Testis (tissue), 3 donors: ENCODE measurements around the gene RNH1. TPM values are rescaled to one million over a fixed set of nuclear protein-coding genes. Genes with fewer than 3 reads are reported as not detected.

ENCODE experiments used
- DNase-seq: peaks from one replicate; pipeline ENCODE4 v3.0.0-alpha.2; 2019
- H3K27ac ChIP-seq, 2 donors: fragments of 200-600 bp; sonication (generic); one replicate each; pipeline ENCODE4 v1.5.1; 2019
- H3K27me3 ChIP-seq: fragments of 200-600 bp; sonication (generic); one replicate; pipeline ENCODE4 v1.5.1; 2019
- H3K36me3 ChIP-seq: fragments of 200-600 bp; sonication (generic); one replicate; pipeline ENCODE4 v1.5.1; 2017; ENCODE audit warnings: low read depth; ENCODE audit errors: missing control alignments
- H3K4me1 ChIP-seq: fragments of 200-600 bp; sonication (generic); one replicate; pipeline ENCODE4 v1.5.1; 2019
- H3K4me3 ChIP-seq, 2 donors: fragments of 200-600 bp; sonication (generic); one replicate each; pipeline ENCODE4 v1.5.1; 2017 to 2019
- H3K9me3 ChIP-seq: fragments of 200-600 bp; sonication (generic); one replicate; pipeline ENCODE4 v1.5.1; 2017
- POLR2A ChIP-seq: fragments of 450-650 bp; IDR thresholded peaks from one replicate; pipeline ENCODE4 v1.6.1; 2017; ENCODE audit warnings: antibody characterized with exemption, mild to moderate bottlenecking, moderate library complexity
- WGBS, 2 donors: methylation state at CpG; one replicate each; pipeline ENCODE4 v1.1.5; 2018; 5-methylcytosine and 5-hydroxymethylcytosine counted together
- intact Hi-C: fragments of 100-400 bp; cut with DNase I; formaldehyde crosslinking; loops from one replicate; pipeline ENCODE4 v1.15.1; 2023; ENCODE audit warnings: low total_unique reads
- polyA plus RNA-seq: library from polyadenylated mRNA; stranded (reverse); fragments of 350-450 nt; fragmentation: Illumina TruSeq; extraction: RNeasy Lipid Tissue Mini Kit (QIAGEN cat#74804); gene quantifications from one replicate; pipeline ENCODE4 v1.2.3, GENCODE V29; 2014; ENCODE audit warnings: low read depth, low replicate concordance; ENCODE audit not compliant: insufficient read depth
- total RNA-seq, 2 donors: library from RNA; depleted of rRNA; stranded (reverse); fragments of >200 nt; gene quantifications; one replicate each; pipeline ENCODE4 v1.2.3, GENCODE V29; 2016
- TF ChIP-seq, protein P1 (sequence below), 3 experiments: fragments of 450-650 bp in 2 of 3; fragments of 200-600 bp in 1 of 3; sonication (generic) in 1 of 3; IDR thresholded peaks; one replicate each; pipeline ENCODE4 v1.5.1; 2016 to 2019; ENCODE audit warnings: antibody characterized with exemption in 3 of 3, mild to moderate bottlenecking in 2 of 3, moderate library complexity in 1 of 3

RNH1 gene
- total and polyA plus RNA-seq, 3 donors from 2014 or later: 210 to 264 (median 211) TPM

DNA sequence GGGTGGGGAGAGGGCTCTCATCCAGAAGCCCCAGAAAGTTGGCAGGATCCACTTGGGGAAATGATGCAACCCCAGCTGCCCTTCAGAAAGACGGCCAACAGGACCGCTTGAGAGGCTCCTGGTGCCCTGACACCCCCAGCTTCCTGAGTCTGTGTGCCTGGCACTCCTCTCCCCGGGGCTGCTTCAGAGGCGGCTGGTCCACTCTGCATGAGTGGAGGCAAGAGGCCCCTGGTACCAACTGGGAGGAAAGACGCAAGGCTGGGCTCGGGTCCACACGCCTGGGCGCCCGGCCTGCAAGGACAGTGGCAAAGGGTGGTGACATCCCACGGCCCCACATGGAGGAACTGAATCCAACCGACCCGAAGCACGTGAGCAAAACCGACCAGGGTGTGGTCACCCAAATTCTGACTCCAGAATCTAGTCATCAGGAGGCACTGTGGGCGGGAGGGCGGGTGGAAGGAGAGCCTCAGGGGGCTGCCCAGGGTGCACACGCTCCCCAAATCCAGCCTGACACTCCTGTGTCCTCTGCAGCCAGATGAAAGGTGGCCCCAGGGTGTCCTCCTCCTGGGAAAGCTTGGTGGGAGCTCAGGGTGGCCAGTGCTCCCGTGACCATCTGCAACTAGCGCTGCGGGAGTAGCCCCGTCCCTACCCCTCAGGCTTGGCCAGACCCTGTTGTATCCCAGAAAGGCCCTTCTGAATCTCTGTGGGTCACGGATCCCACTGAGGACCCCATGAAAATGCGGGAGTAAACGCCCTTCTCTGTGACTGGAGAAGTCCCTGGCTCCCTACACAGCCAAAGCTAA, 3.7 kb downstream of the RNH1 start:
- Histone ChIP-seq H3K36me3 (no peaks in the 10 kb centered on the region), H3K27me3 (no peaks in the 10 kb centered on the region), H3K27ac (peak overlapping the region; percentile 23 to 83), H3K4me1 (peaks cover 25% of the 10 kb centered on the region), H3K4me3 (peak overlapping the region; percentile 46 to 64), H3K9me3 (no peaks in the 10 kb centered on the region)
- DNase-seq: no peak
- intact Hi-C loops: no loop called here
- WGBS, 2 donors: 60 to 72% methylated on average over 14 to 22 of the region's 24 CpGs
- no peak for TF ChIP-seq POLR2A
- TF ChIP-seq, protein P1, sequence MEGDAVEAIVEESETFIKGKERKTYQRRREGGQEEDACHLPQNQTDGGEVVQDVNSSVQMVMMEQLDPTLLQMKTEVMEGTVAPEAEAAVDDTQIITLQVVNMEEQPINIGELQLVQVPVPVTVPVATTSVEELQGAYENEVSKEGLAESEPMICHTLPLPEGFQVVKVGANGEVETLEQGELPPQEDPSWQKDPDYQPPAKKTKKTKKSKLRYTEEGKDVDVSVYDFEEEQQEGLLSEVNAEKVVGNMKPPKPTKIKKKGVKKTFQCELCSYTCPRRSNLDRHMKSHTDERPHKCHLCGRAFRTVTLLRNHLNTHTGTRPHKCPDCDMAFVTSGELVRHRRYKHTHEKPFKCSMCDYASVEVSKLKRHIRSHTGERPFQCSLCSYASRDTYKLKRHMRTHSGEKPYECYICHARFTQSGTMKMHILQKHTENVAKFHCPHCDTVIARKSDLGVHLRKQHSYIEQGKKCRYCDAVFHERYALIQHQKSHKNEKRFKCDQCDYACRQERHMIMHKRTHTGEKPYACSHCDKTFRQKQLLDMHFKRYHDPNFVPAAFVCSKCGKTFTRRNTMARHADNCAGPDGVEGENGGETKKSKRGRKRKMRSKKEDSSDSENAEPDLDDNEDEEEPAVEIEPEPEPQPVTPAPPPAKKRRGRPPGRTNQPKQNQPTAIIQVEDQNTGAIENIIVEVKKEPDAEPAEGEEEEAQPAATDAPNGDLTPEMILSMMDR (IDR thresholded peaks at IDR 0.05): no peak

DNA sequence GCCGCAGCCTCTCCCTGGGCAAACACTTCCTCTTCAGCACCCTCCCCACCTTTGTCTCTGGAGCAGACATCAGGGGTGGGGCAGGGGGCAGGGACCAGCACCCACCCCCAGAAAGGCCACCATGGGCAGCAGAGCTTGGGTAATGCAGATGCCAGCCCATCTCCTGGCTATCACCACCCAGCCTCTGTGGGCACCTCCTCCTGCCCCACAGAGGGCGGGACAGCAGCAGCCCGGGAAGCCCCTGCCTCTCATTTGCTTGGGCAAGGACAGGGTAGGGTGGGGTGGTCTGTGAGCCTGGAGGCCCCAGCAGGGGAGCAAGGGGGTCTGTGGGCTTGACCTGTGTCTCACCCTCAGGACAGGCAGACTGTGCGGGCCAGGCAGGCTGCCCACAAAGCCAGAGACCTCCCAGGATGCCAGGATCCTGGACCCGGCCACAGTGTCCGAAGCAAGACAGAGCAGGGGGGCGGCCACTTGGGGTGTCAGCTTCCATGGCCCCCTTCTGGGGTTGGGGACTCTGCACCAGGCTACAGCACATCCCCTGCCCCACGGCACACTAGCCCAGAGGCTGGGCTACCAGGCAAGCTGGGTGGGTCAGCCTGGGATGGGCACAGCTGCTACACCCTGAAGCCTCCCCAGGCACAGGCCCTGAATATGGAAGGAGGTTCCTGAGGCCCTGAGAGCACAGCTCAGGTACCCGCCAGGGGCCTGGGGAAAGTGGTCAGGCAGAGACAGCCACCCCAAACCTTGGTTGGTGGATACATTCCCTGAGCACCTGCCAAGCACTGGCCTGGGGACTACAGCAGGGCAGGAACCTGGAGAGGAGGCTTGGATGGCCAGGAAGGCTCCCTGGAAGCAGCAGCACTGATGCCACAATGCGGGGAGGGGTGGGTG, 4.5 kb downstream of the RNH1 start:
- Histone ChIP-seq H3K27ac (peak overlapping the region in 1 of 2 donors; percentile 83), H3K9me3 (no peaks in the 10 kb centered on the region), H3K36me3 (no peaks in the 10 kb centered on the region), H3K4me3 (no peak overlapping the region), H3K27me3 (no peaks in the 10 kb centered on the region), H3K4me1 (peaks cover 20% of the 10 kb centered on the region)
- no peak for DNase-seq
- intact Hi-C loops: no loop called here
- TF ChIP-seq, protein P1 (IDR thresholded peaks at IDR 0.05): no peak
- no peak for TF ChIP-seq POLR2A
- 81 to 100% methylated on average over 2 to 10 of the region's 10 CpGs for WGBS, 2 donors

DNA sequence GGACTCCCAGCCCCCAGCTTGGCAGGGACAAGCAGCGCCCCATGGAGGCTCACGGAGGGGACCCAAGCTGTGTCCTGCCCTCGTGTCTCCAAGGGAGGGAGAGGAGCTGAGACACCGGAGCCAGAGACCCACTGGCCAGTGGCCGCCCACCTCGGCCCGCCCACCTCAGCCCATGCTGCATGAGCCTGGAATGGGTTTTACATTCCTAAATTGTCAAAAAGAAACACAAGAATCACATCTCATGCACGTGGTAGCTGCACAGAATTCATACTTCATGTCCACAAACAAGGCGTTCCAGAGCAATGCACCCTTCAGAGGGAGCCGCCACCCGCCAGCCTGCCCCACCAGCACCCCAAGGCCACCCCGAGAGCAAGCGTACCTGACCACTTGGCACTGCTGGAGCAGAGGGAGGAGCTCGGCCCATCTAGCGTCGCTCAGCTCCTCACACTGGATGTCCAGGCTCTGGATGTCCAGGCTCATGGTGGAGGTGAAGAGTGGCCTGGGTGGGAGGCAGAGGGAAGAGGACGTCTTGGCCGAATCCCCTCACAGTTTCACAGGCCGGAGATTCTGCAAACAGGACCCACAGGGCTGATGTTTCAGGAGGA, 5.3 kb downstream of the RNH1 start:
- no peaks in the 10 kb centered on the region for H3K27me3 ChIP-seq
- no peak overlapping the region for H3K27ac ChIP-seq
- TF ChIP-seq, protein P1 (IDR thresholded peaks at IDR 0.05): no peak
- no peak for TF ChIP-seq POLR2A
- H3K4me3 ChIP-seq: no peak overlapping the region
- 74 to 78% methylated on average over 12 to 19 of the region's 19 CpGs for WGBS, 2 donors
- H3K36me3 ChIP-seq: no peaks in the 10 kb centered on the region
- DNase-seq: no peak
- peaks cover 20% of the 10 kb centered on the region for H3K4me1 ChIP-seq
- H3K9me3 ChIP-seq: no peaks in the 10 kb centered on the region
- intact Hi-C loops: no loop called here

DNA sequence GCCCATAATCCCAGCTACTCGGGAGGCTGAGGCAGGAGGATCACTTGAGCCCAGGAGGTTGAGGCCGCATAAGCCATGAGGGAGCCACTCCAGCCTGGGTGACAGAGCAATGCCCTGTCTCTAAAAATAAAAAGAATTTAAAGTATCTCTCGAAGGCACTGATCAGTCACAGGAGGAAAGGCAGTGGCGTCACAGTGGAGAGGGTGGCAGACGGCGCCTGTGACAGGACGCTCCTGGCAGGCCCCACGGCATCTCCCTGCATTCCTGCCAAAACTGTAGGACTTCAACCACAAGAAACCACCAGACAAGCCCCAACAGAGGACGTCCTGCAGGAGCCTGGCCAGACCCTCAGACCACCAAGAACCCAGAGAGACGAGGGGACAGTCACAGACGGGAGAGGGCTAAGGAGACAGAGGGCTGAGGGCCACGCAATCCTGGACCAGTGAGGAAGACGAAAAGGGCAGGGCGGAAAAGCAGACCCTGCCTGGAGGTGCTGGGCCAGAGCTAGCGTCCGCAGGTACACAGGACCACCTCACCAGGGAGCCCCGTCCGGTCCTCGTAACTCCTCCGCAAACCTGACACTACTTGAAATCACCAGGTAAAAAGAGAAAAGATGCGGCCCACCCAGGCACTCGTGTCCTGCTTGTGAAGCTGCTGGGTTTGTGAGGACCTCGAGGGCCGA, 5.9 kb downstream of the RNH1 start:
- H3K4me1 ChIP-seq: peaks cover 22% of the 10 kb centered on the region
- H3K27me3 ChIP-seq: no peaks in the 10 kb centered on the region
- no peak overlapping the region for H3K27ac ChIP-seq
- intact Hi-C loops: no loop called here
- no peaks in the 10 kb centered on the region for H3K36me3 ChIP-seq
- H3K4me3 ChIP-seq: no peak overlapping the region
- TF ChIP-seq, protein P1 (IDR thresholded peaks at IDR 0.05): no peak
- WGBS, 2 donors: 90 to 94% methylated on average over 24 of the region's 24 CpGs
- no peaks in the 10 kb centered on the region for H3K9me3 ChIP-seq
- no peak for DNase-seq
